HCT116 (cell line): ENCODE measurements around the gene IGLL1.
"Not testable (repeated sequence)": the region's sequence is repeated elsewhere in the genome, so short reads cannot be mapped to it uniquely, and the experiment has no call there.

Experiments
- ATF3 ChIP-seq: IDR thresholded peaks from 2 replicates; pipeline ENCODE4 v1.6.1; 2012
- CEBPB ChIP-seq: IDR thresholded peaks from 2 replicates; pipeline ENCODE4 v1.6.1; 2012; ENCODE audit warnings: low read depth
- CTCF ChIP-seq, 3 experiments: fragments of 200-600 bp in 1 of 3; sonication (generic) in 1 of 3; IDR thresholded peaks in 2 of 3; conservative IDR thresholded peaks in 1 of 3; 2 replicates each; pipeline ENCODE4 v1.5.1; 2012 to 2017; ENCODE audit warnings: low read depth in 2 of 3, low read length in 2 of 3, antibody characterized with exemption in 1 of 3, borderline replicate concordance in 1 of 3, control low read depth in 1 of 3, mild to moderate bottlenecking in 1 of 3, mixed read lengths in 1 of 3, mixed run types in 1 of 3, moderate library complexity in 1 of 3; ENCODE audit not compliant: insufficient read depth in 1 of 3
- EGR1 ChIP-seq: IDR thresholded peaks from 2 replicates; pipeline ENCODE4 v1.6.1; 2012; ENCODE audit warnings: low read depth
- EZH2phosphoT487 ChIP-seq: fragments of 200-600 bp; IDR thresholded peaks from 2 replicates; pipeline ENCODE4 v1.6.1; 2018; ENCODE audit warnings: antibody characterized with exemption, borderline replicate concordance
- FOSL1 ChIP-seq: IDR thresholded peaks from 2 replicates; pipeline ENCODE4 v1.6.1; 2012; ENCODE audit warnings: low read depth
- JUND ChIP-seq: IDR thresholded peaks from 2 replicates; pipeline ENCODE4 v1.6.1; 2012
- POLR2A ChIP-seq: IDR thresholded peaks from 2 replicates; pipeline ENCODE4 v1.7.0; 2011; ENCODE audit warnings: borderline replicate concordance; ENCODE audit not compliant: insufficient read depth, insufficient read length; ENCODE audit errors: extremely low read depth
- POLR2AphosphoS5 ChIP-seq: IDR thresholded peaks from 2 replicates; pipeline ENCODE4 v1.6.1; 2011; ENCODE audit warnings: mild to moderate bottlenecking, low read depth, low read length, moderate library complexity
- RAD21 ChIP-seq: IDR thresholded peaks from 2 replicates; pipeline ENCODE4 v1.6.1; 2012; ENCODE audit warnings: low read depth, mild to moderate bottlenecking
- YY1 ChIP-seq: IDR thresholded peaks from 2 replicates; pipeline ENCODE4 v1.6.1; 2011; ENCODE audit warnings: low read length, low read depth, moderate library complexity, mild to moderate bottlenecking; ENCODE audit not compliant: insufficient replicate concordance; ENCODE audit errors: extremely low read depth
- TF ChIP-seq, protein P1 (sequence below): IDR thresholded peaks from 2 replicates; pipeline ENCODE4 v1.6.1; 2011; ENCODE audit warnings: mild to moderate bottlenecking, low read length, moderate library complexity; ENCODE audit not compliant: insufficient replicate concordance; ENCODE audit errors: extremely low read depth

DNA sequence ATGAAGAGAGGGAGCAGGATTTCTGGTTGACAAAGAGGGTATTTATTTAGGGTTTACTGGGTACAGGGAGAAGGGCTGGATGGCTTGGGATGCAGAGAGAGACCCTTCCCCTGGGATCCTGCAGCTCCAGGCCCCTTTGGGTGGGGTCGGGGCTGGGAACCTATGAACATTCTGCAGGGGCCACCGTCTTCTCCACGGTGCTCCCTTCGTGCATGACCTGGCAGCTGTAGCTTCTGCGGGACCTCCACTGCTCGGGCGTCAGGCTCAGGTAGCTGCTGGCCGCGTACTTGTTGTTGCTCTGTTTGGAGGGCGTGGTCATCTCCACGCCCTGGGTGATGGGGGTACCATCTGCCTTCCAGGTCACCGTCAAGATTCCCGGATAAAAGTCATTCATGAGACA, 7.0 kb downstream of the IGLL1 start:
- TF ChIP-seq CTCF (IDR thresholded peaks at IDR 0.05 in 2 of 3, conservative IDR thresholded peaks at IDR 0.05 in 1 of 3; ENCODE audit: borderline replicate concordance in 1 of 3, insufficient read depth in 1 of 3, low read depth in 2 of 3, low read length in 2 of 3); POLR2AphosphoS5; CEBPB; POLR2A; RAD21; YY1; JUND; EGR1; ATF3; EZH2phosphoT487; FOSL1: not testable (repeated sequence)
- TF ChIP-seq, protein P1, sequence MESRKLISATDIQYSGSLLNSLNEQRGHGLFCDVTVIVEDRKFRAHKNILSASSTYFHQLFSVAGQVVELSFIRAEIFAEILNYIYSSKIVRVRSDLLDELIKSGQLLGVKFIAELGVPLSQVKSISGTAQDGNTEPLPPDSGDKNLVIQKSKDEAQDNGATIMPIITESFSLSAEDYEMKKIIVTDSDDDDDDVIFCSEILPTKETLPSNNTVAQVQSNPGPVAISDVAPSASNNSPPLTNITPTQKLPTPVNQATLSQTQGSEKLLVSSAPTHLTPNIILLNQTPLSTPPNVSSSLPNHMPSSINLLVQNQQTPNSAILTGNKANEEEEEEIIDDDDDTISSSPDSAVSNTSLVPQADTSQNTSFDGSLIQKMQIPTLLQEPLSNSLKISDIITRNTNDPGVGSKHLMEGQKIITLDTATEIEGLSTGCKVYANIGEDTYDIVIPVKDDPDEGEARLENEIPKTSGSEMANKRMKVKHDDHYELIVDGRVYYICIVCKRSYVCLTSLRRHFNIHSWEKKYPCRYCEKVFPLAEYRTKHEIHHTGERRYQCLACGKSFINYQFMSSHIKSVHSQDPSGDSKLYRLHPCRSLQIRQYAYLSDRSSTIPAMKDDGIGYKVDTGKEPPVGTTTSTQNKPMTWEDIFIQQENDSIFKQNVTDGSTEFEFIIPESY: not testable (repeated sequence)
